IMR-90 (cell line): ENCODE results near the gene SHROOM3.

Experiments used
- MAZ ChIP-seq: IDR thresholded peaks from 2 replicates; pipeline ENCODE4 v1.6.1; 2012; ENCODE audit warnings: low read depth, mild to moderate bottlenecking, low read length, improper control_type of control experiment, moderate library complexity, borderline replicate concordance
- TF ChIP-seq, protein P1 (sequence below): conservative IDR thresholded peaks from 2 replicates; pipeline ENCODE4 v1.5.1; 2012; ENCODE audit warnings: mild to moderate bottlenecking, low read depth, low read length, improper control_type of control experiment

DNA sequence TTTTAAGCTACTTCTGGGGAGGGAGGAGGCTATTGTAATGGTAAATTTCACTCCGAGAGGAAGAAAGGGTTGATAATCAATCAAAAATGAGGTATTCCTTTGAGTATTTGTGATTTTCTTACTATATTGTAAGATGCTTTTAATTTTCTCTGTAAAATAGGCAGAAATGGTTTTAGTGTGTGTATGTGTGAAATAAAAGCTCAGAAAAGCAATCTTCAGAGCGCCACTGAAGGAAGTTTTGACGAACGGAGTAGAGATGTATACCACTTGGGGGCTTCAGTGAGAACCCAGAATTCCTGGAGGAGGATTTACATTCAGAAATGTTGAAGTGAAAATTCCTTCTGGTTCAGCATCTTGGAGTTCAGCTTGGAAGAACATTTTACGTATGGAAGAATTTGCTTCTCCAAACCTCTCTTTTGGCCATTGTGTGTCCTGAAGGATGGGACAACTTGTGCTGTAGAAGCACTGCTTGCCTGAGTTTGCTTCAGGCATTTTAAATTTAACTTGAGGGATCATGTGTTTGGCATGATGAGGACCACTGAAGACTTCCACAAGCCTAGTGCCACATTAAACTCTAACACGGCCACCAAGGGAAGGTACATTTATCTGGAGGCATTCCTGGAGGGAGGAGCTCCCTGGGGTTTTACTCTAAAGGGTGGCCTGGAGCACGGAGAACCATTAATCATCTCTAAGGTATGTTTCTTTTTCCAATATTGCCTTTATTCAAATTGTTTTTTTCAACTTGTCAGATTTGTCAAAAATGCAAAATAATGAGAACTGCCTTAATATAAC lies 695 bp downstream of the SHROOM3 start:
- TF ChIP-seq, protein P1, sequence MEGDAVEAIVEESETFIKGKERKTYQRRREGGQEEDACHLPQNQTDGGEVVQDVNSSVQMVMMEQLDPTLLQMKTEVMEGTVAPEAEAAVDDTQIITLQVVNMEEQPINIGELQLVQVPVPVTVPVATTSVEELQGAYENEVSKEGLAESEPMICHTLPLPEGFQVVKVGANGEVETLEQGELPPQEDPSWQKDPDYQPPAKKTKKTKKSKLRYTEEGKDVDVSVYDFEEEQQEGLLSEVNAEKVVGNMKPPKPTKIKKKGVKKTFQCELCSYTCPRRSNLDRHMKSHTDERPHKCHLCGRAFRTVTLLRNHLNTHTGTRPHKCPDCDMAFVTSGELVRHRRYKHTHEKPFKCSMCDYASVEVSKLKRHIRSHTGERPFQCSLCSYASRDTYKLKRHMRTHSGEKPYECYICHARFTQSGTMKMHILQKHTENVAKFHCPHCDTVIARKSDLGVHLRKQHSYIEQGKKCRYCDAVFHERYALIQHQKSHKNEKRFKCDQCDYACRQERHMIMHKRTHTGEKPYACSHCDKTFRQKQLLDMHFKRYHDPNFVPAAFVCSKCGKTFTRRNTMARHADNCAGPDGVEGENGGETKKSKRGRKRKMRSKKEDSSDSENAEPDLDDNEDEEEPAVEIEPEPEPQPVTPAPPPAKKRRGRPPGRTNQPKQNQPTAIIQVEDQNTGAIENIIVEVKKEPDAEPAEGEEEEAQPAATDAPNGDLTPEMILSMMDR: no peak
- no peak for TF ChIP-seq MAZ
